ENCODE measurements around the gene ZNF892. TPM values are rescaled to one million over a fixed set of nuclear protein-coding genes. Genes with fewer than 3 reads are reported as not detected.
"Not testable (repeated sequence)": the region's sequence is repeated elsewhere in the genome, so short reads cannot be mapped to it uniquely, and the experiment has no call there.

Gene ZNF892
- total and polyA plus RNA-seq, 4 donors: 0.17 to 2.2 (median 1.3) TPM; not detected in 1

- WGBS: 94% methylated on average over 5 of the region's 5 CpGs
- H3K27ac ChIP-seq (ENCODE audit: low read depth in 1 of 2, low read length in 2 of 2): no peak overlapping the region
- H3K36me3 ChIP-seq (ENCODE audit: control insufficient read depth in 4 of 4, insufficient read depth in 3 of 4, low read depth in 1 of 4, low read length in 3 of 4): no peaks in the 10 kb centered on the region
- no peak overlapping the region for H3K9ac ChIP-seq (ENCODE audit: low read depth in 1 of 2, low read length in 2 of 2)
- no peaks in the 10 kb centered on the region for H3K27me3 ChIP-seq (ENCODE audit: control insufficient read depth in 4 of 4, insufficient read depth in 4 of 4, low read length in 3 of 4)
- H3K4me1 ChIP-seq (ENCODE audit: control insufficient read depth in 4 of 4, insufficient read depth in 4 of 4, low read length in 3 of 4): no peaks in the 10 kb centered on the region
- DNase-seq (ENCODE audit: low spot score): no peak
- TF ChIP-seq REST (IDR thresholded peaks at IDR 0.05) (no peak), FOXA1 (IDR thresholded peaks at IDR 0.05) (no peak), NR2F2 (IDR thresholded peaks at IDR 0.05) (no peak), JUND (IDR thresholded peaks at IDR 0.05) (no peak), EGR1 (IDR thresholded peaks at IDR 0.05; ENCODE audit: low read depth in 2 of 2) (no peak), YY1 (IDR thresholded peaks at IDR 0.05) (no peak), MAX (IDR thresholded peaks at IDR 0.05) (no peak), CTCF (IDR thresholded peaks at IDR 0.05; ENCODE audit: low read depth, low read length, missing input control) (no peak), GABPA (IDR thresholded peaks at IDR 0.05 in 1 of 2, conservative IDR thresholded peaks at IDR 0.05 in 1 of 2) (no peak), SP1 (IDR thresholded peaks at IDR 0.05) (no peak), HNF4G (IDR thresholded peaks at IDR 0.05) (no peak), RXRA (IDR thresholded peaks at IDR 0.05) (no peak), FOXA2 (IDR thresholded peaks at IDR 0.05) (no peak), HNF4A (conservative IDR thresholded peaks at IDR 0.05) (no peak)
- TF ChIP-seq, protein P1, sequence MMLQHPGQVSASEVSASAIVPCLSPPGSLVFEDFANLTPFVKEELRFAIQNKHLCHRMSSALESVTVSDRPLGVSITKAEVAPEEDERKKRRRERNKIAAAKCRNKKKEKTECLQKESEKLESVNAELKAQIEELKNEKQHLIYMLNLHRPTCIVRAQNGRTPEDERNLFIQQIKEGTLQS (IDR thresholded peaks at IDR 0.05): no peak
- H3K9me3 ChIP-seq (ENCODE audit: control insufficient read depth in 4 of 4, low read length in 3 of 4): peaks cover 0 to 18% (median 8%) of the 10 kb centered on the region in 4 donors
- H3K4me3 ChIP-seq (ENCODE audit: low read depth in 1 of 3, low read length in 3 of 3): peak overlapping the region in 1 of 3 donors; percentile 30
These were observed 33.2 kb downstream of the ZNF892 start for GRCh38 chr2:95240556-95240955.

GRCh38 chr2:95242084-95242483 lies 34.8 kb downstream of the ZNF892 start:
- not testable (repeated sequence) for H3K27ac ChIP-seq (ENCODE audit: low read depth in 1 of 2, low read length in 2 of 2); H3K9ac ChIP-seq (ENCODE audit: low read depth in 1 of 2, low read length in 2 of 2); DNase-seq (ENCODE audit: low spot score); H3K4me1 ChIP-seq (ENCODE audit: control insufficient read depth in 4 of 4, insufficient read depth in 4 of 4, low read length in 3 of 4); H3K27me3 ChIP-seq (ENCODE audit: control insufficient read depth in 4 of 4, insufficient read depth in 4 of 4, low read length in 3 of 4); H3K36me3 ChIP-seq (ENCODE audit: control insufficient read depth in 4 of 4, insufficient read depth in 3 of 4, low read depth in 1 of 4, low read length in 3 of 4); H3K4me3 ChIP-seq (ENCODE audit: low read depth in 1 of 3, low read length in 3 of 3)
- peaks cover 0 to 18% (median 8%) of the 10 kb centered on the region in 4 donors for H3K9me3 ChIP-seq (ENCODE audit: control insufficient read depth in 4 of 4, low read length in 3 of 4)
- WGBS: 87% methylated on average over 1 of the region's 1 CpG

Other genes starting within 250 kb of the ZNF892 start
- gene MAL, start 181.8 kb upstream of the ZNF892 start, total RNA-seq: not detected
- under 1 TPM in 1 of 2 donors, not detected in 1; 0.51 TPM for gene MAL, start 181.8 kb upstream of the ZNF892 start, polyA plus RNA-seq
- gene MRPS5, start 85.7 kb upstream of the ZNF892 start, total RNA-seq: 10 to 100 TPM; 21.7 to 64.0 TPM
- gene MRPS5, start 85.7 kb upstream of the ZNF892 start, polyA plus RNA-seq: 10 to 100 TPM; 50.0 to 72.9 TPM
- 1 to 10 TPM; 4.2 to 6.2 TPM for gene ZNF514, start 47.7 kb upstream of the ZNF892 start, total RNA-seq
- 1 to 10 TPM; 1.7 to 3.3 TPM for gene ZNF514, start 47.7 kb upstream of the ZNF892 start, polyA plus RNA-seq
- gene ZNF2, start 41.7 kb upstream of the ZNF892 start, total RNA-seq: 1 to 10 TPM; 2.5 to 3.0 TPM
- gene ZNF2, start 41.7 kb upstream of the ZNF892 start, polyA plus RNA-seq: 1 to 10 TPM; 1.0 to 1.2 TPM
- 1 to 10 TPM in 1 of 2 donors, under 1 TPM in 1; 0.19 to 1.1 TPM for gene PROM2, start 66.9 kb downstream of the ZNF892 start, total RNA-seq
- gene PROM2, start 66.9 kb downstream of the ZNF892 start, polyA plus RNA-seq: under 1 TPM; 0.11 to 0.30 TPM
- gene KCNIP3, start 89.8 kb downstream of the ZNF892 start, total RNA-seq: under 1 TPM; 0.59 to 0.65 TPM
- gene KCNIP3, start 89.8 kb downstream of the ZNF892 start, polyA plus RNA-seq: 1 to 10 TPM in 1 of 2 donors, under 1 TPM in 1; 0.26 to 1.1 TPM
- 10 to 100 TPM; 20.1 to 68.7 TPM for gene FAHD2A, start 195.2 kb downstream of the ZNF892 start, total RNA-seq
- 100 to 1,000 TPM in 1 of 2 donors, 10 to 100 TPM in 1; 69.9 to 105 TPM for gene FAHD2A, start 195.2 kb downstream of the ZNF892 start, polyA plus RNA-seq

Measured in liver (tissue), 9 donors.